OCI-LY7 (cell line): ENCODE results near the gene SLC6A12. TPM values are rescaled to one million over a fixed set of nuclear protein-coding genes. Genes with fewer than 3 reads are reported as not detected.
A peak's percentile ranks its signal among the peaks of the same experiment; 100 is the strongest.

ENCODE experiments used
- BruUV-seq: library from RNA; stranded (reverse); fragments of 400-500 nt; replicated peaks from 2 replicates; lab custom pipeline; 2021; lab: Mats Ljungman, UMichigan
- CTCF ChIA-PET: fragments of 300-600 bp; sonication (Branson Sonifier 250); formaldehyde crosslinking; loops from one replicate; lab custom pipeline; 2022; ENCODE audit warnings: antibody characterized with exemption; ENCODE audit not compliant: unreplicated experiment; lab: Charles Lee
- POLR2A ChIA-PET: fragments of 300-600 bp; sonication (Branson Sonifier 250); formaldehyde crosslinking; loops from one replicate; lab custom pipeline; 2022; ENCODE audit warnings: antibody characterized with exemption; lab: Charles Lee
- DNase-seq: peaks from one replicate; pipeline ENCODE4 v3.0.0-alpha.2; 2015; ENCODE audit warnings: low spot score
- H2AFZ ChIP-seq: fragments of 200-600 bp; sonication (generic), shearing (Covaris generic); 2 replicates; pipeline ENCODE4 v1.6.1; 2014; ENCODE audit warnings: mild to moderate bottlenecking, antibody characterized with exemption, low read length, moderate library complexity
- H3K27ac ChIP-seq: fragments of 200-600 bp; sonication (generic); 2 replicates; pipeline ENCODE4 v1.5.1; 2014; ENCODE audit warnings: mixed run types, low read depth, mild to moderate bottlenecking, moderate library complexity, low read length, inconsistent platforms; ENCODE audit not compliant: poor library complexity, severe bottlenecking
- H3K36me3 ChIP-seq: fragments of 200-600 bp; sonication (generic); 2 replicates; pipeline ENCODE4 v1.6.1; 2014; ENCODE audit warnings: mild to moderate bottlenecking, antibody characterized with exemption, low read length, moderate library complexity, mixed read lengths; ENCODE audit not compliant: insufficient read depth
- H3K4me1 ChIP-seq: fragments of 200-600 bp; sonication (generic); 2 replicates; pipeline ENCODE4 v1.5.1; 2014; ENCODE audit warnings: mild to moderate bottlenecking, low read length; ENCODE audit not compliant: insufficient read depth, poor library complexity, severe bottlenecking
- H3K4me2 ChIP-seq: fragments of 200-600 bp; sonication (generic); 2 replicates; pipeline ENCODE4 v1.6.1; 2014; ENCODE audit warnings: mild to moderate bottlenecking, low read length
- H3K4me3 ChIP-seq: fragments of 200-600 bp; sonication (generic); 2 replicates; pipeline ENCODE4 v1.5.1; 2014; ENCODE audit warnings: mild to moderate bottlenecking, low read depth, low read length; ENCODE audit not compliant: poor library complexity, severe bottlenecking
- H3K79me2 ChIP-seq: fragments of 200-600 bp; sonication (generic); 2 replicates; pipeline ENCODE4 v1.6.1; 2016; ENCODE audit warnings: low read depth, mild to moderate bottlenecking, low read length, moderate library complexity, mixed read lengths; ENCODE audit not compliant: insufficient read depth
- H3K9me2 ChIP-seq: fragments of 200-600 bp; sonication (generic); 2 replicates; pipeline ENCODE4 v1.6.1; 2016; ENCODE audit warnings: mild to moderate bottlenecking, low read length, mixed read lengths; ENCODE audit not compliant: insufficient read depth
- H3K9me3 ChIP-seq: fragments of 200-600 bp; sonication (generic); 2 replicates; pipeline ENCODE4 v1.6.1; 2014; ENCODE audit warnings: mild to moderate bottlenecking, mixed run types, low read length, mixed read lengths
- H4K20me1 ChIP-seq: fragments of 200-600 bp; sonication (generic); 2 replicates; pipeline ENCODE4 v1.6.1; 2014; ENCODE audit warnings: mild to moderate bottlenecking, antibody characterized with exemption, low read length, moderate library complexity, mixed read lengths; ENCODE audit not compliant: insufficient read depth
- EZH2phosphoT487 ChIP-seq: fragments of 200-600 bp; sonication (generic); IDR thresholded peaks from 2 replicates; pipeline ENCODE4 v1.6.1; 2018; ENCODE audit warnings: low read depth, borderline replicate concordance, mild to moderate bottlenecking, mixed run types, antibody characterized with exemption, low read length, moderate library complexity, mixed read lengths
- intact Hi-C: fragments of 100-400 bp; cut with micrococcal nuclease; formaldehyde crosslinking; loops from one replicate; pipeline ENCODE4 v1.10.0; 2022; ENCODE audit not compliant: unreplicated experiment
- total RNA-seq, 2 experiments: library from RNA; depleted of rRNA in 1 of 2; stranded (reverse); fragments of >200 nt in 1 of 2; shearing (Covaris generic) in 1 of 2; gene quantifications; 2 replicates each; pipeline ENCODE4 v1.2.3, GENCODE V29; 2014 to 2022
- TF ChIP-seq, protein P1 (sequence below): fragments of 200-600 bp; sonication (generic); conservative IDR thresholded peaks from 2 replicates; pipeline ENCODE4 v1.5.1; 2014; ENCODE audit warnings: mild to moderate bottlenecking, antibody characterized with exemption, low read length, moderate library complexity, mixed read lengths

SLC6A12 gene
- total RNA-seq, 2 experiments from 2014 or later = not detected

DNA sequence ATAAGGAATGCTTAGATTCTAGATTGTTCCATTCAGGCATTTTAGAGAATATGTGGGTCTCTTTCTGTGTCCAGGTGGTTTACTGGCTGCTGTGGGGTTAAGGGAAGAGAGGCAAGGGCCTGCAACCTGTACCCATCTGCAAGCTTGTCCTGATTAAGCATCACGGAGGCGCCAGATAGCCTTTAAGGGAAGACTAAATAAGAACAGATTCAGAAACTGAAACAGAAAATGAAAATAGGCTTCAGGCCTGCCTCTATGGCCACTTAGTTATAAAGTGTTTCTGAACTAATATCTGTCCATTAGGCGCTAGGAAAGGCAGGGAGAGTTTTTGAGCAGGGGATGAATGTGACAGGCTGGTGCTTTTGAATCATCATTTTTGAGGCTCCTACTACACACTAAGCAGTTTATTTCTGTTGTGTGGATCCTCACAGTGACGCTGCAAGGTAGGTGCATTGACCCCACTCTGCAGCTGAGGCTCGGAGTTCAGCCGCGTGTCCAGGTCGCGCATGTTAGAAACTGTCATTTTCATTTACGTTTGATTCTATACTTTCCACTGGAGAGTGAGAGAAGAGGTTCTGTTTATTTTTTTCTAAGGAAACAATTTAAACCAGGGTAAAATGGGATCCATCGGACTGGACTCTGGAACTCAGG, 47.4 kb downstream of the SLC6A12 start:
- POLR2A ChIA-PET = no interaction called here
- intact Hi-C loops = no loop called here

GRCh38 chr12:165862-166368, 48.0 kb downstream of the SLC6A12 start:
- ChIA-PET POLR2A (interaction anchor here (0.7 kb wide), 1 partner anchor 250 kb away, joined by 3 read pairs; no protein-coding TSS in a partner anchor), CTCF (no interaction called here)
- Histone ChIP-seq H3K9me2 (no peaks in the 10 kb centered on the region), H3K4me1 (peaks cover 4% of the 10 kb centered on the region), H3K4me2 (no peak overlapping the region), H3K36me3 (no peaks in the 10 kb centered on the region), H2AFZ (no peak overlapping the region), H3K79me2 (no peaks in the 10 kb centered on the region), H3K9me3 (no peaks in the 10 kb centered on the region), H3K27ac (no peak overlapping the region), H3K4me3 (no peak overlapping the region), H4K20me1 (no peaks in the 10 kb centered on the region)
- intact Hi-C loops = no loop called here
- DNase-seq = no peak
- BruUV-seq = no TSS peak
- TF ChIP-seq, protein P1, sequence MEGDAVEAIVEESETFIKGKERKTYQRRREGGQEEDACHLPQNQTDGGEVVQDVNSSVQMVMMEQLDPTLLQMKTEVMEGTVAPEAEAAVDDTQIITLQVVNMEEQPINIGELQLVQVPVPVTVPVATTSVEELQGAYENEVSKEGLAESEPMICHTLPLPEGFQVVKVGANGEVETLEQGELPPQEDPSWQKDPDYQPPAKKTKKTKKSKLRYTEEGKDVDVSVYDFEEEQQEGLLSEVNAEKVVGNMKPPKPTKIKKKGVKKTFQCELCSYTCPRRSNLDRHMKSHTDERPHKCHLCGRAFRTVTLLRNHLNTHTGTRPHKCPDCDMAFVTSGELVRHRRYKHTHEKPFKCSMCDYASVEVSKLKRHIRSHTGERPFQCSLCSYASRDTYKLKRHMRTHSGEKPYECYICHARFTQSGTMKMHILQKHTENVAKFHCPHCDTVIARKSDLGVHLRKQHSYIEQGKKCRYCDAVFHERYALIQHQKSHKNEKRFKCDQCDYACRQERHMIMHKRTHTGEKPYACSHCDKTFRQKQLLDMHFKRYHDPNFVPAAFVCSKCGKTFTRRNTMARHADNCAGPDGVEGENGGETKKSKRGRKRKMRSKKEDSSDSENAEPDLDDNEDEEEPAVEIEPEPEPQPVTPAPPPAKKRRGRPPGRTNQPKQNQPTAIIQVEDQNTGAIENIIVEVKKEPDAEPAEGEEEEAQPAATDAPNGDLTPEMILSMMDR = no peak
- no peak for TF ChIP-seq EZH2phosphoT487

More for the DNA sequence above, 47.4 kb downstream of the SLC6A12 start:
- no peaks in the 10 kb centered on the region for H3K9me2 ChIP-seq
- no peaks in the 10 kb centered on the region for H3K36me3 ChIP-seq
- DNase-seq = peak; percentile 15
- no peaks in the 10 kb centered on the region for H3K9me3 ChIP-seq
- no peaks in the 10 kb centered on the region for H3K79me2 ChIP-seq
- no TSS peak for BruUV-seq
- no peak overlapping the region for H2AFZ ChIP-seq
- no peak for TF ChIP-seq EZH2phosphoT487
- TF ChIP-seq, protein P1 = no peak
- CTCF ChIA-PET = no interaction called here
- H3K27ac ChIP-seq = no peak overlapping the region
- H3K4me3 ChIP-seq = no peak overlapping the region
- no peak overlapping the region for H3K4me2 ChIP-seq
- no peaks in the 10 kb centered on the region for H4K20me1 ChIP-seq
- peaks cover 4% of the 10 kb centered on the region for H3K4me1 ChIP-seq

DNA sequence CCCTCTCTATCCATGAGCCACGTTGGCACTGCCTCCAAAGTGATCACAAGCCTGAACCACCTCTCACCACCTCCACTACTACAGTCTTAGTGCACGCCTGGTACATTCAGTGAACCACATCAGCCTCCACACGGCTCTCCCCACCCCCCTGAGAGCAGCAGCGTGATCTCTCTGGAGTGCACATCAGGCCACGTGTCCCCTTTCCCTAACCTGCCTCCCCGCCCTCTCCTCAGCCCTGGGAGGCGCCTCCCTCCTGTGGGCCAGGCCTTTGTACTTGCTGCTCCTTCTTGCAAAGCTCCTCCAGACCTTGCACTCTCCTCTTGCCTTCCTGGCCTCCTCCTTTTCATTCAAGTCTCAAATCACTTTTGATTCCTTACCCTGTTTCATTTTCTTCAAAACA, 49.8 kb downstream of the SLC6A12 start:
- intact Hi-C loops = no loop called here
- ChIA-PET POLR2A (interaction anchor here (0.6 to 0.7 kb wide), 2 partner anchors 83 to 188 kb away, joined by 3 to 5 read pairs; no protein-coding TSS in a partner anchor), CTCF (no interaction called here)
- Histone ChIP-seq H3K4me2 (no peak overlapping the region), H3K79me2 (no peaks in the 10 kb centered on the region), H3K9me3 (no peaks in the 10 kb centered on the region), H3K36me3 (no peaks in the 10 kb centered on the region), H4K20me1 (no peaks in the 10 kb centered on the region), H2AFZ (no peak overlapping the region; the same call in 1 of the 2 replicates), H3K4me1 (peaks cover 4% of the 10 kb centered on the region), H3K9me2 (no peaks in the 10 kb centered on the region), H3K27ac (no peak overlapping the region), H3K4me3 (no peak overlapping the region)
- peak; percentile 7 for DNase-seq
- no TSS peak for BruUV-seq
- no peak for TF ChIP-seq EZH2phosphoT487
- TF ChIP-seq, protein P1 = no peak
